ENCODE data around the gene TPRA1.

Gene TPRA1

DNA sequence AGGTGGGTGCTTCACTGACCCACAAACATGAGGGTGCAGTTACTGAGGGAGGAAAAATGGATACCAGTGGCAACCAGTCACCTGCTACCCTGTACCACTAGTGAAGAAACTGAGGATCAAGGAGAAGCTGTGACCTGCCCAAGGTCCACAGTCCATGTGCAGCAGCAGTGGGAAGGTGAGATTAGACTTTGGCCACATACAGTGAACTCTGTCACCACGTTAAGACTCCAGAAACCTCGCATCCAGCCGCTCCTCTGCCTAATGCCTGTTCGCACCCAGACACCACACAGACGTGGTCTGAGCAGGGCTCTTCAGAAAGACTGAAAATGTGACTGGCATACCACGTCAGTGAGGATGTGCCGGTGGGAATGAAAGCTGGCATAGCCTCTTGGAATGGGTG, 20.0 kb downstream of the TPRA1 start:
- no peak overlapping the region for H4K12ac ChIP-seq (ENCODE audit: low read depth, low read length)
- no peak overlapping the region for H2AFZ ChIP-seq (ENCODE audit: insufficient read depth, low read length, poor library complexity)
- no peak overlapping the region for H3K4ac ChIP-seq (ENCODE audit: low read depth, low read length)
- H2BK120ac ChIP-seq (ENCODE audit: insufficient read depth, low read length, poor library complexity): no peak overlapping the region
- H3K4me2 ChIP-seq (ENCODE audit: low read length): no peak overlapping the region
- no peak overlapping the region for H2BK5ac ChIP-seq (ENCODE audit: low read depth, low read length, poor library complexity)
- H3K23ac ChIP-seq (ENCODE audit: low read length): no peak overlapping the region
- no peak overlapping the region for H3K18ac ChIP-seq (ENCODE audit: low read length)
- H3K36me3 ChIP-seq (ENCODE audit: control insufficient read depth in 1 of 2, insufficient read depth in 2 of 2, low read length in 2 of 2): peaks cover 16 to 29% of the 10 kb centered on the region in 2 experiments
- no peak overlapping the region for H3K27ac ChIP-seq (ENCODE audit: low read depth, low read length)
- no peaks in the 10 kb centered on the region for H3K79me1 ChIP-seq (ENCODE audit: low read length)
- H4K8ac ChIP-seq (ENCODE audit: low read depth, low read length): no peak overlapping the region
- peaks cover 0 to 2% of the 10 kb centered on the region in 2 experiments for H3K4me1 ChIP-seq (ENCODE audit: control insufficient read depth in 1 of 2, insufficient read depth in 2 of 2, low read length in 2 of 2)
- no peak overlapping the region for H4K91ac ChIP-seq (ENCODE audit: low read depth, low read length)
- no peak overlapping the region for H3K4me3 ChIP-seq (ENCODE audit: low read depth, low read length)
- no peaks in the 10 kb centered on the region for H3K79me2 ChIP-seq (ENCODE audit: control insufficient read depth, insufficient read depth, low read length, poor library complexity)
- DNase-seq: no peak
- H3K14ac ChIP-seq (ENCODE audit: low read length): no peak overlapping the region
- no peak overlapping the region for H2AK5ac ChIP-seq (ENCODE audit: low read length)
- H3K9me3 ChIP-seq (ENCODE audit: insufficient read depth, low read depth, low read length): no peaks in the 10 kb centered on the region
- no CpG with 5 or more reads among the region's 7 CpGs for WGBS (ENCODE audit: extremely low coverage, insufficient coverage, insufficient read length)
- H3K9ac ChIP-seq (ENCODE audit: low read length): no peak overlapping the region
- no peaks in the 10 kb centered on the region for H3K27me3 ChIP-seq (ENCODE audit: insufficient read depth, low read length)
- H2BK12ac ChIP-seq (ENCODE audit: low read length): no peak overlapping the region

DNA sequence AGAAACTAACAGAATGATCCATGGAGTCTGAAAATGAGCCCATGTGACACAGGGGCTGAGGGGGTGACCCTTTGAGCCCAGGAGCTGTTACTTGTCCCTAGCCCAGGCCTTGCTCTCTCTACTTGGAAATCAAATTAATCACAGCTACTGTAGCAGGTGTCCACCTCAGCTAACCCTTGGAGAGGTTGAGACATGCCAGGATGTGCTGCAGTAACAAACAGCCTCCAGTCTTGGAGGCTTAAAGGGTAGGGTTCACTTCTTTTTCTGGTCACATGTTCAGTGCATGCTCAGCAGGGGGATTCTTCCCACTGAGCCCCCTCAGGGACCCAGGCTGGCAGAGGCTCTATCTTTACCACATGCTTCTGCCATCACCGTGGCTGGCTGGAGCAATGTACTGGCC, 21.4 kb downstream of the TPRA1 start:
- H4K12ac ChIP-seq (ENCODE audit: low read depth, low read length): no peak overlapping the region
- no peaks in the 10 kb centered on the region for H3K4me1 ChIP-seq (ENCODE audit: control insufficient read depth in 1 of 2, insufficient read depth in 2 of 2, low read length in 2 of 2)
- no peak overlapping the region for H2BK5ac ChIP-seq (ENCODE audit: low read depth, low read length, poor library complexity)
- peaks cover 13 to 24% of the 10 kb centered on the region in 2 experiments for H3K36me3 ChIP-seq (ENCODE audit: control insufficient read depth in 1 of 2, insufficient read depth in 2 of 2, low read length in 2 of 2)
- H2BK12ac ChIP-seq (ENCODE audit: low read length): no peak overlapping the region
- no peak for DNase-seq
- H3K27ac ChIP-seq (ENCODE audit: low read depth, low read length): no peak overlapping the region
- H4K91ac ChIP-seq (ENCODE audit: low read depth, low read length): no peak overlapping the region
- H3K4me2 ChIP-seq (ENCODE audit: low read length): no peak overlapping the region
- H2AFZ ChIP-seq (ENCODE audit: insufficient read depth, low read length, poor library complexity): no peak overlapping the region
- WGBS (ENCODE audit: extremely low coverage, insufficient coverage, insufficient read length): no CpG with 5 or more reads among the region's 1 CpG
- no peaks in the 10 kb centered on the region for H3K79me1 ChIP-seq (ENCODE audit: low read length)
- H3K4me3 ChIP-seq (ENCODE audit: low read depth, low read length): no peak overlapping the region
- H2BK120ac ChIP-seq (ENCODE audit: insufficient read depth, low read length, poor library complexity): no peak overlapping the region
- H2AK5ac ChIP-seq (ENCODE audit: low read length): no peak overlapping the region
- H3K14ac ChIP-seq (ENCODE audit: low read length): no peak overlapping the region
- H3K18ac ChIP-seq (ENCODE audit: low read length): no peak overlapping the region
- no peak overlapping the region for H4K8ac ChIP-seq (ENCODE audit: low read depth, low read length)
- no peaks in the 10 kb centered on the region for H3K9me3 ChIP-seq (ENCODE audit: insufficient read depth, low read depth, low read length)
- H3K4ac ChIP-seq (ENCODE audit: low read depth, low read length): no peak overlapping the region
- no peak overlapping the region for H3K9ac ChIP-seq (ENCODE audit: low read length)
- no peak overlapping the region for H3K23ac ChIP-seq (ENCODE audit: low read length)
- no peaks in the 10 kb centered on the region for H3K27me3 ChIP-seq (ENCODE audit: insufficient read depth, low read length)
- no peaks in the 10 kb centered on the region for H3K79me2 ChIP-seq (ENCODE audit: control insufficient read depth, insufficient read depth, low read length, poor library complexity)

DNA sequence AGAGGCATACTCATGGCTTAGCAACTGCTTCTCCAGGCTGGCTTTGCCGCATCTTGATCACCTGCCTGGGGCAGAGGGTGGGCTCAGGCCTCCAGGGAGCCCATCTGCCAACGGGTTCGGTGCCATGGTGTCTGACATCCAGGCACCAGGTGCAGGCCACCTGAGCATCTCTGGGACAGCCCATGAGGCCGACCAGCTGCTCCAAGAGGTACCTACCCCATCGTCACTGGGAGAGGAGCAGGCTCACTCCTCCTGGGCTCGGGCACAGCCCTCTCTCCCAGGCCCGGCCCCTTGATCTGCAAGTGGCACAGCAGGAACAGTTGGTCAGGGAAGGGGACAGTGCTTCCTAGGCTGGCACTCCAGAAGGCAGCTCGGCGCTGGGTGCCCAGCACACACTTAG, 21.9 kb downstream of the TPRA1 start:
- peaks cover 3% of the 10 kb centered on the region for H3K9me3 ChIP-seq (ENCODE audit: insufficient read depth, low read depth, low read length)
- no peak overlapping the region for H3K14ac ChIP-seq (ENCODE audit: low read length)

DNA sequence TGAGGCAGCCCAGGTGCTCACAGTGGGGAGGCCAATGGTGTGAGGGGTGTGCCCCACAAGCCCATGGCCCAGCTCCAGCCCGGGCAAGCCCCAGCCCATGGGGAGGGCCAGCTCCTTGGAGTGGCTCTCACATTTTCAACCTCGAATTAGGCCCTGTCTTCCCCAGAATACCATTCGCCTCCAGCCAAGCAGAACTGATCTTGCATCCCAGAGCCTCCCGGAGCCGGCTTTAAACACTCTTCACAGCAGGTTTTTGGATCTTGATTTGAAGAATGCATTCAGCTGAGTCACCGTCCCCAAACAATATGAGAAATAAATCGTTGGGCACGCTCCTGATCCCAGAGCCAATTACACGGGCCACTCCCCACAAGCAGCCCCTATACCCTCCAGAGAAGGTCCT, 23.7 kb downstream of the TPRA1 start:
- Histone ChIP-seq H4K91ac (ENCODE audit: low read depth, low read length) (no peak overlapping the region), H2AK5ac (ENCODE audit: low read length) (no peak overlapping the region), H3K9me3 (ENCODE audit: insufficient read depth, low read depth, low read length) (peaks cover 3% of the 10 kb centered on the region), H3K79me2 (ENCODE audit: control insufficient read depth, insufficient read depth, low read length, poor library complexity) (no peaks in the 10 kb centered on the region), H2AFZ (ENCODE audit: insufficient read depth, low read length, poor library complexity) (no peak overlapping the region), H4K12ac (ENCODE audit: low read depth, low read length) (no peak overlapping the region), H3K36me3 (ENCODE audit: control insufficient read depth in 1 of 2, insufficient read depth in 2 of 2, low read length in 2 of 2) (peaks cover 2 to 6% of the 10 kb centered on the region in 2 experiments), H3K18ac (ENCODE audit: low read length) (no peak overlapping the region), H2BK12ac (ENCODE audit: low read length) (no peak overlapping the region), H2BK120ac (ENCODE audit: insufficient read depth, low read length, poor library complexity) (no peak overlapping the region), H2BK5ac (ENCODE audit: low read depth, low read length, poor library complexity) (no peak overlapping the region), H3K23ac (ENCODE audit: low read length) (no peak overlapping the region), H3K4me3 (ENCODE audit: low read depth, low read length) (no peak overlapping the region), H3K9ac (ENCODE audit: low read length) (no peak overlapping the region), H3K4me1 (ENCODE audit: control insufficient read depth in 1 of 2, insufficient read depth in 2 of 2, low read length in 2 of 2) (no peaks in the 10 kb centered on the region), H3K27me3 (ENCODE audit: insufficient read depth, low read length) (no peaks in the 10 kb centered on the region), H3K4me2 (ENCODE audit: low read length) (no peak overlapping the region), H3K27ac (ENCODE audit: low read depth, low read length) (no peak overlapping the region), H3K4ac (ENCODE audit: low read depth, low read length) (no peak overlapping the region), H3K14ac (ENCODE audit: low read length) (no peak overlapping the region), H4K8ac (ENCODE audit: low read depth, low read length) (no peak overlapping the region), H3K79me1 (ENCODE audit: low read length) (no peaks in the 10 kb centered on the region)
- no CpG with 5 or more reads among the region's 9 CpGs for WGBS (ENCODE audit: extremely low coverage, insufficient coverage, insufficient read length)
- DNase-seq: no peak

More for the DNA sequence above, 21.9 kb downstream of the TPRA1 start:
- Histone ChIP-seq H3K4me3 (ENCODE audit: low read depth, low read length) (no peak overlapping the region), H3K9ac (ENCODE audit: low read length) (no peak overlapping the region), H3K4ac (ENCODE audit: low read depth, low read length) (no peak overlapping the region), H4K12ac (ENCODE audit: low read depth, low read length) (no peak overlapping the region), H4K8ac (ENCODE audit: low read depth, low read length) (no peak overlapping the region), H2BK120ac (ENCODE audit: insufficient read depth, low read length, poor library complexity) (no peak overlapping the region), H3K4me2 (ENCODE audit: low read length) (no peak overlapping the region), H3K23ac (ENCODE audit: low read length) (no peak overlapping the region), H3K27ac (ENCODE audit: low read depth, low read length) (no peak overlapping the region), H4K91ac (ENCODE audit: low read depth, low read length) (no peak overlapping the region), H2AFZ (ENCODE audit: insufficient read depth, low read length, poor library complexity) (no peak overlapping the region), H3K79me2 (ENCODE audit: control insufficient read depth, insufficient read depth, low read length, poor library complexity) (no peaks in the 10 kb centered on the region), H3K4me1 (ENCODE audit: control insufficient read depth in 1 of 2, insufficient read depth in 2 of 2, low read length in 2 of 2) (no peaks in the 10 kb centered on the region), H3K27me3 (ENCODE audit: insufficient read depth, low read length) (no peaks in the 10 kb centered on the region), H3K18ac (ENCODE audit: low read length) (no peak overlapping the region), H2BK5ac (ENCODE audit: low read depth, low read length, poor library complexity) (no peak overlapping the region), H3K36me3 (ENCODE audit: control insufficient read depth in 1 of 2, insufficient read depth in 2 of 2, low read length in 2 of 2) (peaks cover 8 to 18% of the 10 kb centered on the region in 2 experiments), H3K79me1 (ENCODE audit: low read length) (no peaks in the 10 kb centered on the region), H2BK12ac (ENCODE audit: low read length) (no peak overlapping the region), H2AK5ac (ENCODE audit: low read length) (no peak overlapping the region)
- no peak for DNase-seq
- WGBS (ENCODE audit: extremely low coverage, insufficient coverage, insufficient read length): no CpG with 5 or more reads among the region's 9 CpGs
